ENCODE measurements around the gene SLC25A13.

DNA sequence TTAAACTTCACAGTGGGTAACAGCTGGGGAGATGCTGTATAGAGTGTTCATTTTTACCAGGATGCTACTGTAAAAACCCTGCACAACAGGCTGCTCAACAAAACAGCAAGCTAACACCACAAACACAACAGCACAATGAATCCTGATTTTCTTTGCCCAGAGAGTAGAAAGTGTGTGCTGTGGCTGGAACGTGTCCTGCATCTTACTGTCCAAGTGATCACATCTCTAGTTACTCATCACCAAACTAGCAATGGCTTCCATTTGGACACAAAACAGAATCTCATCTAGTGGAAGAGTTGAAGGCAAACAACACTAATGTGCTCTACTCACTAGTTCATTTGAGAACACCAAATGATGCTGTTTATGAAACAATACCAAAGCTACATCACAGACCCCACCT lies 121.2 kb downstream of the SLC25A13 start:
- TF ChIP-seq, protein P1, sequence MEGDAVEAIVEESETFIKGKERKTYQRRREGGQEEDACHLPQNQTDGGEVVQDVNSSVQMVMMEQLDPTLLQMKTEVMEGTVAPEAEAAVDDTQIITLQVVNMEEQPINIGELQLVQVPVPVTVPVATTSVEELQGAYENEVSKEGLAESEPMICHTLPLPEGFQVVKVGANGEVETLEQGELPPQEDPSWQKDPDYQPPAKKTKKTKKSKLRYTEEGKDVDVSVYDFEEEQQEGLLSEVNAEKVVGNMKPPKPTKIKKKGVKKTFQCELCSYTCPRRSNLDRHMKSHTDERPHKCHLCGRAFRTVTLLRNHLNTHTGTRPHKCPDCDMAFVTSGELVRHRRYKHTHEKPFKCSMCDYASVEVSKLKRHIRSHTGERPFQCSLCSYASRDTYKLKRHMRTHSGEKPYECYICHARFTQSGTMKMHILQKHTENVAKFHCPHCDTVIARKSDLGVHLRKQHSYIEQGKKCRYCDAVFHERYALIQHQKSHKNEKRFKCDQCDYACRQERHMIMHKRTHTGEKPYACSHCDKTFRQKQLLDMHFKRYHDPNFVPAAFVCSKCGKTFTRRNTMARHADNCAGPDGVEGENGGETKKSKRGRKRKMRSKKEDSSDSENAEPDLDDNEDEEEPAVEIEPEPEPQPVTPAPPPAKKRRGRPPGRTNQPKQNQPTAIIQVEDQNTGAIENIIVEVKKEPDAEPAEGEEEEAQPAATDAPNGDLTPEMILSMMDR (IDR thresholded peaks at IDR 0.05; ENCODE audit: control extremely low read depth in 1 of 3, insufficient read depth in 1 of 3, low read depth in 1 of 3, low read length in 3 of 3) = no peak
- TF ChIP-seq YY1 (IDR thresholded peaks at IDR 0.05; ENCODE audit: low read depth, low read length) = no peak
- no peak for TF ChIP-seq POLR2A (IDR thresholded peaks at IDR 0.05; ENCODE audit: control extremely low read depth in 1 of 2, low read depth in 2 of 2, low read length in 2 of 2)
- TF ChIP-seq EZH2 (IDR thresholded peaks at IDR 0.05; ENCODE audit: low read depth, low read length, severe bottlenecking) = no peak
- TF ChIP-seq CHD2 (IDR thresholded peaks at IDR 0.05; ENCODE audit: low read length) = no peak
- no peak for TF ChIP-seq NRF1 (IDR thresholded peaks at IDR 0.05; ENCODE audit: low read depth, low read length)
- TF ChIP-seq SRF (IDR thresholded peaks at IDR 0.05; ENCODE audit: low read depth, low read length) = no peak
- TF ChIP-seq CREB1 (IDR thresholded peaks at IDR 0.05) = no peak
- TF ChIP-seq SP2 (IDR thresholded peaks at IDR 0.05; ENCODE audit: low read length) = no peak
- no peak for TF ChIP-seq BACH1 (IDR thresholded peaks at IDR 0.05; ENCODE audit: low read length)
- TF ChIP-seq SIN3A (conservative IDR thresholded peaks at IDR 0.05 in 1 of 2, IDR thresholded peaks at IDR 0.05 in 1 of 2; ENCODE audit: low read depth in 1 of 2, low read length in 2 of 2) = no peak
- TF ChIP-seq CBX8 (IDR thresholded peaks at IDR 0.05; ENCODE audit: borderline replicate concordance, low read depth, low read length) = no peak

Measured in H1 (cell line).